Skeletal muscle tissue (tissue), 4 donors: ENCODE results near the gene EGFLAM. TPM values are rescaled to one million over a fixed set of nuclear protein-coding genes. Genes with fewer than 3 reads are reported as not detected.
A peak's percentile ranks its signal among the peaks of the same experiment; 100 is the strongest.

Experiments used
- H3K27ac ChIP-seq: one replicate; pipeline ENCODE4 v1.7.0; 2013; ENCODE audit warnings: mild to moderate bottlenecking, low read depth, low read length, inconsistent platforms
- H3K27me3 ChIP-seq, 3 donors: one replicate each; pipeline ENCODE4 v1.7.0; 2013; ENCODE audit warnings: low read length in 3 of 3; ENCODE audit not compliant: control insufficient read depth in 3 of 3, insufficient read depth in 3 of 3
- H3K36me3 ChIP-seq, 3 donors: one replicate each; pipeline ENCODE4 v1.7.0; 2013; ENCODE audit warnings: low read length in 3 of 3; ENCODE audit not compliant: control insufficient read depth in 3 of 3, insufficient read depth in 3 of 3
- H3K4me1 ChIP-seq, 3 donors: one replicate each; pipeline ENCODE4 v1.7.0; 2013; ENCODE audit warnings: low read length in 3 of 3, mild to moderate bottlenecking in 3 of 3; ENCODE audit not compliant: control insufficient read depth in 3 of 3, insufficient read depth in 3 of 3
- H3K4me3 ChIP-seq, 3 donors: one replicate each; pipeline ENCODE4 v1.7.0; 2013; ENCODE audit warnings: low read length in 3 of 3
- H3K9ac ChIP-seq, 3 donors: one replicate each; pipeline ENCODE4 v1.7.0; 2013; ENCODE audit warnings: low read length in 3 of 3, mild to moderate bottlenecking in 3 of 3, moderate library complexity in 2 of 3, low read depth in 1 of 3
- H3K9me3 ChIP-seq, 3 donors: one replicate each; pipeline ENCODE4 v1.7.0; 2013; ENCODE audit warnings: low read length in 3 of 3; ENCODE audit not compliant: control insufficient read depth in 3 of 3
- total RNA-seq: library from RNA; depleted of rRNA; stranded (reverse); fragments of >200 nt; gene quantifications from one replicate; pipeline ENCODE4 v1.2.3, GENCODE V29; 2014
- donor health status: Osteomylitis.

The EGFLAM gene
- total RNA-seq, 1 donor from 2014 or later = 41.8 TPM

- Histone ChIP-seq H3K9ac (peak overlapping the region in 1 of 3 donors; percentile 39), H3K4me3 (no peak overlapping the region), H3K27me3 (no peaks in the 10 kb centered on the region), H3K4me1 (peaks cover 48 to 68% (median 60%) of the 10 kb centered on the region in 3 donors), H3K9me3 (no peaks in the 10 kb centered on the region), H3K36me3 (no peaks in the 10 kb centered on the region), H3K27ac (peak overlapping the region; percentile 85)
Observed at GRCh38 chr5:38469707-38470267, 211.4 kb downstream of the EGFLAM start.

- no peaks in the 10 kb centered on the region for H3K36me3 ChIP-seq
Observed at GRCh38 chr5:38471709-38472108, 213.3 kb downstream of the EGFLAM start.

GRCh38 chr5:38472541-38472940 lies 214.2 kb downstream of the EGFLAM start:
- Histone ChIP-seq H3K9ac (no peak overlapping the region), H3K4me3 (no peak overlapping the region), H3K27me3 (no peaks in the 10 kb centered on the region), H3K4me1 (peaks cover 22 to 40% (median 34%) of the 10 kb centered on the region in 3 donors), H3K27ac (no peak overlapping the region), H3K9me3 (no peaks in the 10 kb centered on the region), H3K36me3 (no peaks in the 10 kb centered on the region)

More at GRCh38 chr5:38471709-38472108, 213.3 kb downstream of the EGFLAM start:
- Histone ChIP-seq H3K4me3 (no peak overlapping the region), H3K9me3 (no peaks in the 10 kb centered on the region), H3K27me3 (no peaks in the 10 kb centered on the region), H3K4me1 (peaks cover 30 to 48% (median 42%) of the 10 kb centered on the region in 3 donors), H3K27ac (no peak overlapping the region), H3K9ac (no peak overlapping the region)

- no peak overlapping the region for H3K9ac ChIP-seq
Observed at GRCh38 chr5:38473008-38473407, 214.6 kb downstream of the EGFLAM start.

GRCh38 chr5:38478166-38478565 lies 219.8 kb downstream of the EGFLAM start:
- no peaks in the 10 kb centered on the region for H3K9me3 ChIP-seq
- peaks cover 8 to 14% (median 11%) of the 10 kb centered on the region in 3 donors for H3K36me3 ChIP-seq
- H3K9ac ChIP-seq = no peak overlapping the region
- H3K4me3 ChIP-seq = no peak overlapping the region
- H3K27me3 ChIP-seq = no peaks in the 10 kb centered on the region
- H3K4me1 ChIP-seq = peaks cover 0 to 1% (median under 1%) of the 10 kb centered on the region in 3 donors
- H3K27ac ChIP-seq = no peak overlapping the region

More at GRCh38 chr5:38473008-38473407, 214.6 kb downstream of the EGFLAM start:
- peaks cover 17 to 35% (median 29%) of the 10 kb centered on the region in 3 donors for H3K4me1 ChIP-seq
- no peaks in the 10 kb centered on the region for H3K27me3 ChIP-seq
- H3K27ac ChIP-seq = no peak overlapping the region
- no peaks in the 10 kb centered on the region for H3K9me3 ChIP-seq
- H3K36me3 ChIP-seq = no peaks in the 10 kb centered on the region
- H3K4me3 ChIP-seq = no peak overlapping the region

GRCh38 chr5:38478878-38479277 lies 220.5 kb downstream of the EGFLAM start:
- no peak overlapping the region for H3K9ac ChIP-seq
- peaks cover 10 to 16% (median 15%) of the 10 kb centered on the region in 3 donors for H3K36me3 ChIP-seq
- no peak overlapping the region for H3K4me3 ChIP-seq
- no peak overlapping the region for H3K27ac ChIP-seq
- H3K27me3 ChIP-seq = no peaks in the 10 kb centered on the region
- H3K4me1 ChIP-seq = no peaks in the 10 kb centered on the region
- H3K9me3 ChIP-seq = no peaks in the 10 kb centered on the region

- no peak overlapping the region for H3K27ac ChIP-seq
- no peaks in the 10 kb centered on the region for H3K4me1 ChIP-seq
- no peaks in the 10 kb centered on the region for H3K27me3 ChIP-seq
- H3K9me3 ChIP-seq = no peaks in the 10 kb centered on the region
- peaks cover 13 to 19% (median 19%) of the 10 kb centered on the region in 3 donors for H3K36me3 ChIP-seq
- H3K4me3 ChIP-seq = no peak overlapping the region
- no peak overlapping the region for H3K9ac ChIP-seq
Observed at GRCh38 chr5:38479315-38479904, 221.1 kb downstream of the EGFLAM start.

- Histone ChIP-seq H3K27ac (no peak overlapping the region), H3K4me3 (no peak overlapping the region), H3K9me3 (no peaks in the 10 kb centered on the region), H3K9ac (no peak overlapping the region), H3K36me3 (peaks cover 22 to 44% (median 44%) of the 10 kb centered on the region in 3 donors), H3K4me1 (no peaks in the 10 kb centered on the region), H3K27me3 (no peaks in the 10 kb centered on the region)
Observed at GRCh38 chr5:38483805-38484398, 225.5 kb downstream of the EGFLAM start.

- no peaks in the 10 kb centered on the region for H3K27me3 ChIP-seq
- H3K27ac ChIP-seq = no peak overlapping the region
- H3K9ac ChIP-seq = no peak overlapping the region
- peaks cover 28 to 45% (median 30%) of the 10 kb centered on the region in 3 donors for H3K36me3 ChIP-seq
- H3K9me3 ChIP-seq = no peaks in the 10 kb centered on the region
- no peaks in the 10 kb centered on the region for H3K4me1 ChIP-seq
- H3K4me3 ChIP-seq = no peak overlapping the region
Observed at GRCh38 chr5:38494175-38494574, 235.8 kb downstream of the EGFLAM start.

- Histone ChIP-seq H3K9ac (no peak overlapping the region), H3K27me3 (no peaks in the 10 kb centered on the region), H3K4me1 (no peaks in the 10 kb centered on the region), H3K36me3 (peaks cover 28 to 45% (median 30%) of the 10 kb centered on the region in 3 donors), H3K9me3 (no peaks in the 10 kb centered on the region), H3K4me3 (no peak overlapping the region), H3K27ac (no peak overlapping the region)
Observed at GRCh38 chr5:38494763-38495162, 236.4 kb downstream of the EGFLAM start.
